Stimulated activated CD4-positive, alpha-beta T cell treated with anti-CD3 and anti-CD28 coated beads, Interleukin-1b, Interleukin-23, amount 100 ng/mL, for 1 hour (primary cell): Measurements from ENCODE around the gene ISM2.

Source experiments
- DNase-seq, 2 donors: peaks; one replicate each; pipeline ENCODE4 v3.0.0-alpha.2; 2020; ENCODE audit warnings: low read depth in 2 of 2

Gene ISM2

GRCh38 chr14:77507762-77508161 is 9.1 kb upstream of the ISM2 start:
- DNase-seq, result no peak

- no peak for DNase-seq
Observed at GRCh38 chr14:77505031-77505430, 6.4 kb upstream of the ISM2 start.

GRCh38 chr14:77503138-77503537 is 4.5 kb upstream of the ISM2 start:
- no peak for DNase-seq

GRCh38 chr14:77502109-77502782 is 3.6 kb upstream of the ISM2 start:
- DNase-seq, result no peak

- no peak for DNase-seq
Observed at GRCh38 chr14:77498984-77499527, 440 bp upstream of the ISM2 start.

GRCh38 chr14:77495334-77495733 is 3.3 kb downstream of the ISM2 start:
- no peak for DNase-seq

GRCh38 chr14:77491056-77491455 is 7.6 kb downstream of the ISM2 start:
- DNase-seq, result no peak

- no peak for DNase-seq
Observed at GRCh38 chr14:77490347-77490986, 8.1 kb downstream of the ISM2 start.

GRCh38 chr14:77489041-77489440 is 9.6 kb downstream of the ISM2 start:
- no peak for DNase-seq

GRCh38 chr14:77488558-77488957 is 10.1 kb downstream of the ISM2 start:
- DNase-seq, result no peak

GRCh38 chr14:77485901-77486678 is 12.5 kb downstream of the ISM2 start:
- DNase-seq, result no peak

GRCh38 chr14:77485256-77485655 is 13.4 kb downstream of the ISM2 start:
- no peak for DNase-seq

GRCh38 chr14:77482422-77482821 is 16.2 kb downstream of the ISM2 start:
- DNase-seq, result no peak

- DNase-seq, result no peak
Observed at GRCh38 chr14:77478796-77479195, 19.8 kb downstream of the ISM2 start.

GRCh38 chr14:77478029-77478428 is 20.6 kb downstream of the ISM2 start:
- no peak for DNase-seq

GRCh38 chr14:77475432-77476115 is 23.0 kb downstream of the ISM2 start:
- no peak for DNase-seq

GRCh38 chr14:77474479-77475177 is 24.0 kb downstream of the ISM2 start:
- DNase-seq, result no peak

- no peak for DNase-seq
Observed at GRCh38 chr14:77473921-77474320, 24.7 kb downstream of the ISM2 start.

GRCh38 chr14:77470224-77470870 is 28.3 kb downstream of the ISM2 start:
- DNase-seq, result no peak

GRCh38 chr14:77469539-77469938 is 29.1 kb downstream of the ISM2 start:
- no peak for DNase-seq

- no peak for DNase-seq
Observed at GRCh38 chr14:77469067-77469505, 29.5 kb downstream of the ISM2 start.
